Measurements from ENCODE around the gene LRRC25.

GRCh38 chr19:18389726-18390064 lies 7.7 kb downstream of the LRRC25 start:
- TF ChIP-seq CTCF (IDR thresholded peaks at IDR 0.05) (no peak), FOXP4 (CRISPR knock-in tag; IDR thresholded peaks at IDR 0.05) (no peak)
- TF ChIP-seq, protein P1, sequence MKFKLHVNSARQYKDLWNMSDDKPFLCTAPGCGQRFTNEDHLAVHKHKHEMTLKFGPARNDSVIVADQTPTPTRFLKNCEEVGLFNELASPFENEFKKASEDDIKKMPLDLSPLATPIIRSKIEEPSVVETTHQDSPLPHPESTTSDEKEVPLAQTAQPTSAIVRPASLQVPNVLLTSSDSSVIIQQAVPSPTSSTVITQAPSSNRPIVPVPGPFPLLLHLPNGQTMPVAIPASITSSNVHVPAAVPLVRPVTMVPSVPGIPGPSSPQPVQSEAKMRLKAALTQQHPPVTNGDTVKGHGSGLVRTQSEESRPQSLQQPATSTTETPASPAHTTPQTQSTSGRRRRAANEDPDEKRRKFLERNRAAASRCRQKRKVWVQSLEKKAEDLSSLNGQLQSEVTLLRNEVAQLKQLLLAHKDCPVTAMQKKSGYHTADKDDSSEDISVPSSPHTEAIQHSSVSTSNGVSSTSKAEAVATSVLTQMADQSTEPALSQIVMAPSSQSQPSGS (CRISPR knock-in tag; IDR thresholded peaks at IDR 0.05; ENCODE audit: borderline replicate concordance, low read depth), result no peak
- TF ChIP-seq, protein P2, sequence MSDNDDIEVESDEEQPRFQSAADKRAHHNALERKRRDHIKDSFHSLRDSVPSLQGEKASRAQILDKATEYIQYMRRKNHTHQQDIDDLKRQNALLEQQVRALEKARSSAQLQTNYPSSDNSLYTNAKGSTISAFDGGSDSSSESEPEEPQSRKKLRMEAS (CRISPR knock-in tag; IDR thresholded peaks at IDR 0.05), result no peak
- TF ChIP-seq, protein P3, sequence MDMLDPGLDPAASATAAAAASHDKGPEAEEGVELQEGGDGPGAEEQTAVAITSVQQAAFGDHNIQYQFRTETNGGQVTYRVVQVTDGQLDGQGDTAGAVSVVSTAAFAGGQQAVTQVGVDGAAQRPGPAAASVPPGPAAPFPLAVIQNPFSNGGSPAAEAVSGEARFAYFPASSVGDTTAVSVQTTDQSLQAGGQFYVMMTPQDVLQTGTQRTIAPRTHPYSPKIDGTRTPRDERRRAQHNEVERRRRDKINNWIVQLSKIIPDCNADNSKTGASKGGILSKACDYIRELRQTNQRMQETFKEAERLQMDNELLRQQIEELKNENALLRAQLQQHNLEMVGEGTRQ (CRISPR knock-in tag; IDR thresholded peaks at IDR 0.05), result no peak
- TF ChIP-seq, protein P4, sequence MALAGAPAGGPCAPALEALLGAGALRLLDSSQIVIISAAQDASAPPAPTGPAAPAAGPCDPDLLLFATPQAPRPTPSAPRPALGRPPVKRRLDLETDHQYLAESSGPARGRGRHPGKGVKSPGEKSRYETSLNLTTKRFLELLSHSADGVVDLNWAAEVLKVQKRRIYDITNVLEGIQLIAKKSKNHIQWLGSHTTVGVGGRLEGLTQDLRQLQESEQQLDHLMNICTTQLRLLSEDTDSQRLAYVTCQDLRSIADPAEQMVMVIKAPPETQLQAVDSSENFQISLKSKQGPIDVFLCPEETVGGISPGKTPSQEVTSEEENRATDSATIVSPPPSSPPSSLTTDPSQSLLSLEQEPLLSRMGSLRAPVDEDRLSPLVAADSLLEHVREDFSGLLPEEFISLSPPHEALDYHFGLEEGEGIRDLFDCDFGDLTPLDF (CRISPR knock-in tag; IDR thresholded peaks at IDR 0.05), result no peak
- TF ChIP-seq, protein P5, sequence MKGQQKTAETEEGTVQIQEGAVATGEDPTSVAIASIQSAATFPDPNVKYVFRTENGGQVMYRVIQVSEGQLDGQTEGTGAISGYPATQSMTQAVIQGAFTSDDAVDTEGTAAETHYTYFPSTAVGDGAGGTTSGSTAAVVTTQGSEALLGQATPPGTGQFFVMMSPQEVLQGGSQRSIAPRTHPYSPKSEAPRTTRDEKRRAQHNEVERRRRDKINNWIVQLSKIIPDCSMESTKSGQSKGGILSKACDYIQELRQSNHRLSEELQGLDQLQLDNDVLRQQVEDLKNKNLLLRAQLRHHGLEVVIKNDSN (CRISPR knock-in tag; IDR thresholded peaks at IDR 0.05), result no peak
- TF ChIP-seq, protein P6, sequence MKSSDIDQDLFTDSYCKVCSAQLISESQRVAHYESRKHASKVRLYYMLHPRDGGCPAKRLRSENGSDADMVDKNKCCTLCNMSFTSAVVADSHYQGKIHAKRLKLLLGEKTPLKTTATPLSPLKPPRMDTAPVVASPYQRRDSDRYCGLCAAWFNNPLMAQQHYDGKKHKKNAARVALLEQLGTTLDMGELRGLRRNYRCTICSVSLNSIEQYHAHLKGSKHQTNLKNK (CRISPR knock-in tag; IDR thresholded peaks at IDR 0.05), result no peak

Data from WTC11 (cell line).